CD4-positive, alpha-beta T cell treated with Interleukin-12 subunit alpha and Interleukin-12 subunit beta, for 1 hour (primary cell): Measurements from ENCODE around the gene KRTAP10-3.
"Not testable (repeated sequence)": the region's sequence is repeated elsewhere in the genome, so short reads cannot be mapped to it uniquely, and the experiment has no call there.

Experiments
- DNase-seq: peaks from one replicate; pipeline ENCODE4 v3.0.0-alpha.2; 2020

KRTAP10-3 gene, protein sequence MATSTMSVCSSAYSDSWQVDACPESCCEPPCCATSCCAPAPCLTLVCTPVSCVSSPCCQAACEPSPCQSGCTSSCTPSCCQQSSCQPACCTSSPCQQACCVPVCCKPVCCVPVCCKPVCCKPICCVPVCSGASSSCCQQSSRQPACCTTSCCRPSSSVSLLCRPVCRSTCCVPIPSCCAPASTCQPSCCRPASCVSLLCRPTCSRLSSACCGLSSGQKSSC

GRCh38 chr21:44558695-44559094 lies at the start of gene KRTAP10-3:
TSS of gene KRTAP10-3 (minus strand) at chr21:44558795. CDS start at chr21:44558715, 80 bp downstream.
- DNase-seq = no peak

DNA sequence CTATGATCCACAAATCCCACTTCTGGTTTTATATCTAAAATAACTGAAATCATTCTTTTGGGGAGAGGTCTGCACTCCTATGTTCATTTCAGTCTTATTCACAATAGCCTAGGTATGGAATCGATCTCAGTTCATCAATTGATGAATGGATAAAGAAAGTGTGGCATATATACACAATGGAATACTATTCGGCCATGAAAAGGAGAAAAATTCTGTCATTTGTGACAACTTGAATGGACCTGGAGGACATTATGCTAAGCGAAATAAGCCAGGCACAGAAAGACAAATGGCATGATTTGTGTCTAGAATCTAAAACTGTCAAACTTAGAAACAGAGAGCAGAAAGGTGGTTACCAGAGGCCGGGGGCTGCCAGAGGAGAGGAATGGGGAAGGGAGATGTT lies 47.9 kb upstream of the KRTAP10-3 start:
- no peak for DNase-seq

GRCh38 chr21:44603911-44604310 lies 45.3 kb upstream of the KRTAP10-3 start:
- no peak for DNase-seq

DNA sequence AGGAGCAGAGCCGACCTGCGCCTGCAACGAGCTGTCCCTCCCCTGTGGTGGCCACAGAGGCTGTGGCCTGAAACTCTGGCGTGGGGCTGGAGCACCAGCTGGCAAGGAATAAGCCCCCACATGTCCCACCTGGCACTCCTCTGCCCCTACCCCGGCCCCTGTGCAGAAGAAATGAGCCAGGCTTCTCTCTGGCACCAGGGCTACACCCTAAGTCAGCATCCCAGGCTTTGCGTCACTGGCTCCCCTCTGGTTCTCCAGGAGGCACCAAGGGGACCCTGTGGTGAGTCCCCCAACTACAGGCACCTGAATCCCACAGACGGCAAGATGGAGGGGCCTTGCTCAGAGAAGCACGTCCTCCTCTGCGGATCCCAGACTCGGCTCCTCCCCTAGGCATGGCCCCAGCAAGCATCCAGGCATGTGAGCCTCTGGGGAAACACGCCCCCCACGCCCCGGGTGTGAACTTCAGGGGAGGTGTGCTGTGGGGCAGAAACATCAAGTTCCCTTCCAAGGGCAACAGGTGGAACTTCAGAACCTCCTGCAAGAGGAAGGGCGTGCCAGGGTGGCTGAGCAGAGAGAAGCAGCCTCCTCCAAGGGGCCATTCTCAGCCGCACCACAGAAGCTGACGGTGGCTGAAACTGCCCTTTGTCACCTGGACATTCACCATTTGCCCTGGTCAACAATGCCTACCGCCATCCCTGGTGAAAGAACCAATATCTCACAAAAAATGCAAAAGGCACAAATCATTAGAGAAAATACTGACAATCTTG lies 44.7 kb upstream of the KRTAP10-3 start:
- no peak for DNase-seq

DNA sequence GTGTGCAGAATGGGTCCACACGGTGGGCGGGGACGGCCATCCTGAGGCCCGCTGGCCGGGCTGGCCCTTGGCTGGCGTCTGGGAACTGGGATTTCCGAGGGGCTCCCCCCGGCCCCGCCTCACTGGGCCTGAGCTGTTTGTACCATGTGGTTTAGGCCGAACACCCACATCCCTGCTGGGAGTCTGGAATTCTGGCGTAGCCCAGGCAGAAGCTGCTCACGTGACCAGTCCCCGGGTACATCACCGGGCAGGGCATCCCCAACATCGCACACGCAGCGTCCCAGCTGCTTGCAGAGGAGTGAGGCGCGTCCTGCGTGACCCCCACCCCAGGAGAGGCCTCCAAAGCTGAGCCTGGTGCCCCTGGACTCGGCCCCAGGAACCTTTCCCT lies 43.9 kb upstream of the KRTAP10-3 start:
- no peak for DNase-seq

DNA sequence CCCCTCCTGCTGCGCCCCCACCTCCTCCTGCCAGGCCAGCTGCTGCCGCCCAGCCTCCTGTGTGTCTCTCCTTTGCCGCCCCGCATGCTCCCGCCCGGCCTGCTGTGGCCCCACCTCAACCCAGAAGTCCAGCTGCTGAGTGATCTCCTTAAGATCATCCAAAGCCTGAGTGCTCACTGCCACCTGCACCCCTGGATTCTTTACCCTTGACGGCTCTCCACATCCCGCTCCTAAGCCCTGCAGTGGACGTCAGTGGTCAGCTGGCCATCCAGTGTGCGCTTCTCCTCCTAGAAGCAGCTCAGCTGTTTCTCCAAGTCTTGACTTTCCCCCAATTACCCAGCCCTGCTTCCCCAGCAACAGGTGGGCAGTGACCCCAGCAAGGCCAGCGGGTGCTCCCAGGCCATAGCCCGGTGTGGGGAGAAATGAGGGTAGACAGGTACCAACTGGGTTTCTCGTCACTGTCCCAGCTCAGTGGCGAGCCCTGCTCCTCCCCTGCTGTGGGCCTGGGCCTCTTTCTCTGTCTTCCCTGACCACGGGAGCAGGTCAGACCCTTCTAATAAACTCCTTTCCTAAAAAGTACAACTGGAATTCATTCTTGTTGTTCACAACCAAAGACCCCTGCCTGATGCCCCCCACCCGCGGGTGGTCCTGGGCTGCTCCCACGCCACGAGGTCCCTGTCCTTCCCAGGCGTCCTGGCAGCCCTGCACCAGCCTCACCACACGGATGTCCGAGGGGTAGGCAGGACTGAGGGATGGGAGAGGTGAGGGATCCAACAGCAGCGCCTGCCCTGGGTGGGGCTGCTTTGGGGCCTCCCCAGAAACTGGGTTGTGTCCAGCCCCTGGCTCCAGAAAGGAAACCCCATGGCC lies 43.2 kb upstream of the KRTAP10-3 start:
- DNase-seq = no peak

GRCh38 chr21:44601091-44601490 lies 42.5 kb upstream of the KRTAP10-3 start:
- not testable (repeated sequence) for DNase-seq

GRCh38 chr21:44600118-44600978 lies 41.8 kb upstream of the KRTAP10-3 start, which contains the start of gene KRTAP10-7:
TSS of gene KRTAP10-7 (plus strand) at chr21:44600597. CDS start at chr21:44600622, 25 bp downstream.
- not testable (repeated sequence) for DNase-seq

GRCh38 chr21:44599264-44600029 lies 40.9 kb upstream of the KRTAP10-3 start:
- DNase-seq = no peak

DNA sequence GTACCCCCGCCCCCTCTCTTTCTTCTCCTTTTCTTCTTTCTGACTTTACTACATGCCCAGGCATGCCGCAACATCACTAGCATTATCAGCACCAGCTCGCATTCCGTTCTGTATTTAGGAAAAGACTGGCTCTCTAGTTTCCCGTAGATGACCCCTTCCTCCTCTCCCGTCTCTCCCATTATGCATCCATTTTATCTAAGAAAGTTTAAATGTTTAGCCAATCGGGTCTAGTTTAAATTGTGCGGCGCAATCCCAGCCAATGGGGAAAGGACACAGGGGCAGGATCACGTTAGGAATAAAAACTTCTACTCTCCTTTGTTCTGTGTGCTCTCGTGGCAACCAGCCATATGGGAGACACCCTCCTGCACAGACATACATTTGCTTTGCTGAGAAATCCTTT lies 39.5 kb upstream of the KRTAP10-3 start:
- DNase-seq = no peak

GRCh38 chr21:44596068-44596725 lies 37.6 kb upstream of the KRTAP10-3 start:
- no peak for DNase-seq

GRCh38 chr21:44595524-44595923 lies 36.9 kb upstream of the KRTAP10-3 start:
- no peak for DNase-seq

DNA sequence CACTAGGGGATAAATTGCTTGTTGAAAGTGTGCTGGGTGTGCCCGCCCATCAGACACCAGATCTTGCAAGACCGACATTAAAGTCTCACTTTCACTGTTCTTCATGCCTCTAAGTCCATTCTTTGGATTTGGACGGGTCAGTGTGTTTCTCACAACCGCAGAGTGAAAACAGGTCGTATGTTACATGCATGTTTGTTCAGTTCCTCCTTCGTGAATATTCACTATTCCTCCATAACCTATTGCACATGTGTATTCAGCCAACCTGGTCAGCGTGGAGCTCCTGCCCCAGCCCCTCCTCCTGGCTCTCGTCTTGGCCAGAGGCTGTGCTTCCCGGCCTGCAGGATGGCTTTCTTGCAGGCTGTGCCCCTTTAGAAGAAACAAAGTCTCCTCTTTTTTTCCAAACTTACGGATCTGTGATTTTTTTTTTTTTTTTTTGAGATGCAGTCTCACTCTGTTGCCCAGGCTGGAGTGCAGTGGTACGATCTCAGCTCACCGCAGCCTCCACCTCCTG lies 35.9 kb upstream of the KRTAP10-3 start:
- no peak for DNase-seq

DNA sequence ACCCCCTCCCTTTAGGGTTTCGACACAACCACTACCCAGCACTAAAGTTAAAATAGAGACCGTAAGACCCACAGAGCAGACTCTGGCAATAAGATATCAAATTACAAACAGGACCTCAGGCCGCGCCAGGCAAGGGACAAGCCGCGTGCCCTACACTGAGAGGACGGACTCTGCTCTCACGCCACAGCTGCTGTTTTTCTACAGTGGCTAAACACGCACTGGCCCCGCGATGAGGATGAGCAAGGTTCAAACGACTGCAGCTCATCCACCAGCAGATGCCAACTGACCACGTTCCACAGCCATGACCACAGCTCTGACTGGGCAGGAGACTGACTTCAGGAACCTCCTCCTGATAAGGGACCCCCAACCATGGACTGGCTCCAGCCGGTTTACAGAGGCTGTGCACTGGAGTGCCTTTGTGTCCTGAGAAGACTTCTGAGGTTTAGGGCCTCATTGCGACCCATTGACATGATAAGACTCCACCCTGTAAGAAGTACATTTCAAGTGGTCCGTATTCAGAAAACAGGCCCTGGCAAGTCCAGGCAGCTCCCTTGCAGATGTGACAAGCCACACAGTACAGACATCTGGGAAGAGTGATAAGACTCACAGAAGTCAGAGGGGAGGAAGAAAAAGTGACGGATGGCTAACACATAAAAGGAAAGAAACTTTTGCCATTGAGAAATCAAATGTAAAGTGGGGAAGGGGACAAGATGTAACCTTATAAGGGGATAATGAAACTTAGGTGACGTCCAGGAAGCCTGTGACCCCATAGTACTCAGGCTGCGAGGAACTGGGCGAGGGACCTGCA lies 35.2 kb upstream of the KRTAP10-3 start:
- no peak for DNase-seq

- DNase-seq = no peak
These were observed 34.1 kb upstream of the KRTAP10-3 start, which contains the start of gene KRTAP10-6 for GRCh38 chr21:44592446-44593311. TSS of gene KRTAP10-6 (minus strand) at chr21:44592505. CDS start at chr21:44592484, 21 bp downstream.

DNA sequence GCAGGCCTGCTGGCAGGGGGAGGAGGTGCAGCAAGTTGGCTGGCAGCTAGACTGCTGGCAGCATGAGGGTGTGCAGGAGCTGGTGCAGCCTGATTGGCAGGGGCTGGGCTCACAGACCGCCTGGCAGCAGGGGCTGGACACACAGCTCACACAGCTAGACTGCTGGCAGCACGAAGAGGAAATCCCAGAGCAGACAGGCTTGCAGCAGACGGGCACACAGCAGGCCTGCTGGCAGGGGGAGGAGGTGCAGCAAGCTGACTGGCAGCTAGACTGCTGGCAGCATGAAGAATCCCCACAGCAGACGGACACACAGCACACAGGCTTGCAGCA lies 33.2 kb upstream of the KRTAP10-3 start:
- DNase-seq = not testable (repeated sequence)

DNA sequence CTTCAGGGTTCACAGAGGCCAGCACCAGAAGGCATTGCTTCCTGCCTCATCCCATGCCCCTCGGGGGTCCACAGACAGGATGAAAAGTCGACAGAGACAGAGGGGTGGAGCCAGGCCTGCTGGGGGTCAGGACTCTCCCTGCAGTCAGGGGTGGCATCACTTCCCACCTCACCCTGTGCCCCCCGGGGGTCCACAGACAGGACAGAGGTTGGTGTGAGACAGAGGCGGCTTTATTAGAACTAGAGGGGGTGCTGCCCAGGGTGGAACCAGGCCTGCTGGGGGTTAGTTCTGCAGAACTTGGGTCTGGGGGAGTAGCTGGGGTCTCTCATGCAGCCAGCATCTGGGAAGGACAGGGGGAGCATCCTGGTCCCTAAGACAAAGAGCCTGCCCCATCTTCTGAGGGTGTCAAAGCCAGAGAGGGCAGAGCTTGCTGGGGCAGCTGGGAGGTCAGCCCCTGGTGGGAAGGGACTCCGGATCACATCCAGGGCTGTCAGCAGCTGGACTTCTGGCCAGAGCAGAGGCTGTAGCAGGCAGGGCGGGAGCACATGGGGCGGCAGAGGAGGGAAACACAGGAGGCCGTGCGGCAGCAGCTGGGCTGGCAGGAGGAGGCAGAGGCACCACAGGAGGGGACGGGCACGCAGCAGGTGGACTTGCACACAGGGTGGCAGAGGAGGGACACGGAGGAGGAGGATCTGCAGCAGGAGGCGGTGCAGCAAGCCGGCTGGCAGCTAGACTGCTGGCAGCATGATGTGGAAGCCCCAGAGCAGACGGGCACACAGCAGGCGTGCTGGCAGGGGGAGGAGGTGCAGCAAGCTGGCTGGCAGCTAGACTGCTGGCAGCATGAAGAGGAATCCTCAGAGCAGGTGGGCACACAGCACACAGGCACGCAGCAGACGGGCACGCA lies 32.6 kb upstream of the KRTAP10-3 start:
- not testable (repeated sequence) for DNase-seq

DNA sequence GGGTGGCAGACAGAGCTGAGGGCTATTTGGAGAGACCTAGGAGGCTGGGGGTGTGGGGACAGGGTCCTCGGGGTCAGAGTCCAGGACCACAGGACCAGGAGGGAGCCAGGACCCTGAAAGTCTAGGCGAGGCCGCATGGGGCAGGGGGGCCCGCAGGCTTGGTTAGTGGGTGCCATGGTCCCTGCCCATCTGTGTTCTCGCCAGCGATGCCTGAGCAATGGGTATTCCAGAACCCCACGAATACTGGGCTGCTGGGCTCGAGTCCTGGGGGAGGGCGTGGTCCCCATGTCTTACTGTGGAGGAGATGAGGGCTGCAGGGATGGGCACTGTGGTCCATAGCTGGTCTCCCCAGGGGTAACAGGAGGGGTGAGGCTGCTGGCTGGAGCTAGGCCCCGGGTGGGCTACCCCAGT lies 31.7 kb upstream of the KRTAP10-3 start:
- DNase-seq = no peak
